GM19372 (cell line): ENCODE results near the gene NR3C2.
"Not testable (repeated sequence)": the region's sequence is repeated elsewhere in the genome, so short reads cannot be mapped to it uniquely, and the experiment has no call there.

Experiments
- ATAC-seq: cut with Tn5 transposase; IDR thresholded peaks from one replicate; pipeline ENCODE4 v1.9.1; 2021; ENCODE audit warnings: mild to moderate bottlenecking, low read depth, moderate library complexity; ENCODE audit not compliant: unreplicated experiment

NR3C2 gene

GRCh38 chr4:148323316-148323715 is 118.9 kb downstream of the NR3C2 start:
- not testable (repeated sequence) for ATAC-seq

DNA sequence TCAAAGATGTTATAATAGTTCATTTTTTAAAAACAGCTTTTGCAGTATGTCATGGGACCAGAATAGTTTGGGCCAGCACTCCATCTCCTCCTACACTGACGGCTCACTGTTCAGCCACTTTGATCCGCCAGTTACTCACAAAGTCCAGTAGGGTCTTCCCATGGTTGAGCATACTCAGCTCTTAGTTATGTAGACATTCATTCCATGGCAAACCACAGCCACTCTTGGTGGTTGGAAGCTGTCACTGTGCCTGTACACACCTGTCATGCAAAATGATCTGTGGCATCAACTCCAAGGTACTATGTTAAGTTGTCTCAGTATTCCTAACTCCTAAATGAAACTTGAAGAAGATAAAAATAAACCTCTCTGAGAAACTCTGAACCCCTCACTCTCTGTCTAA is 127.2 kb downstream of the NR3C2 start:
- no peak for ATAC-seq

DNA sequence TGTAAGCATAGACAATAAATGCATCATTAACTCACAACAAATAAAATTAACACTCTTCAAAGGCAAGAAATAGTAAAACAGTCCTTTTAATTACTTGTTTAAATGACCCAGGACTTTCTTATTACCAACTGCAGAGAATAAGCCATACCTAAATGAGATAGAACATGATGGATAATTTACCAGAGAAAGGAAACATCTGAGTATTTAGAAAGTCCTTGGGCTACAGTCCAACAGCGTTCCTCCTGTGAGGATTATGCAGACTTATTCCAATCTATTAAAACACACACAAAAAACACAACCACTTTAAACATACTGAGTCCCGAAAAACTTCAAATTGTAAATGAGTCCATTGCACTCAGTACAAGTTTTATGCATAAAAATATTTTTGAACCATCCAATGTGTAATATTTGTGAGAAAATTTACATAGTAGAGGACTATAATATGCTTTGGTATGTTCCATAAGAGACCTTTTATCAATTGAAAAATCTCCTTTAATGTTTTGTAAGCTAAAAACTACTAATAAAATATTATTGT is 129.2 kb downstream of the NR3C2 start:
- no peak for ATAC-seq

GRCh38 chr4:148311526-148311925 is 130.7 kb downstream of the NR3C2 start:
- no peak for ATAC-seq

GRCh38 chr4:148310756-148311155 is 131.5 kb downstream of the NR3C2 start:
- ATAC-seq = no peak

- ATAC-seq = no peak
Observed at GRCh38 chr4:148305751-148306150, 136.5 kb downstream of the NR3C2 start.

GRCh38 chr4:148302416-148302815 is 139.8 kb downstream of the NR3C2 start:
- no peak for ATAC-seq

GRCh38 chr4:148300877-148301276 is 141.3 kb downstream of the NR3C2 start:
- ATAC-seq = no peak

GRCh38 chr4:148299337-148299736 is 142.9 kb downstream of the NR3C2 start:
- ATAC-seq = no peak

GRCh38 chr4:148296498-148296897 is 145.7 kb downstream of the NR3C2 start:
- no peak for ATAC-seq

DNA sequence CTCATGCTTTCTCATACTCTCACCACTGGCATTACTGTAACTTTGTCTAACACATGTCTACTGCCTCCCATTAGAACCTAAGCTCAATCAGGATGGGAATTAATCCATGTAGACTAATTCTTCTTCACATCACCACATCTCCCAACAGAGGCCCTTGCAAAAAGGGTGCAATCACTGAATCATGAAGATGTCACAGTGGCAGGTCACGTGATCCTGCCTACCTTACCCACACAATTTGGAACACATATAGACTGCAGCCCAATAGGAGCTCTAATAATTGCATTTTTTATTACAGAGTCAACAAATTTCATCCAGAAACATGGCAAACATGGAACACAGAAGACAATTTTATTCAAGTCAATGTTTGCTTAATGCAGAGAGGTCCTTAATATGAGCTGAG is 146.6 kb downstream of the NR3C2 start:
- no peak for ATAC-seq

DNA sequence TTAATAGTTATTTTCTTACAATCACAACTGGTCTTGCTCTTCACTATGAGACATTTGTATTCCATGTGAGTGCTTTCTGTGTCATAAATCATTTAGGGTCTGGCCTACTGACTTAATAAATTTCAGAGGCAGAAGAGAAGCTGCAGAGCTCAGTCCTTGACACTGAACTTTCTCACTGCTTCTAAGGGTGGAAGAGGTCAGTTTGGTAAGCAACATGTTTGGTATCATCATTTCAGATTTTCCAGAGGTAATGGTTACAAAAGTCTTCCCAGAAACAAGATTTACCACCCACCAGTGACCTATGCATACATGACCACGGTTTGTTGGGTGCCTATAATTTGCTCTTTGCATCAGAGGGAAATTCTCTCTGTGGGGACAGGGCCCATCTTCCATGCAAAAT is 148.6 kb downstream of the NR3C2 start:
- ATAC-seq = no peak

DNA sequence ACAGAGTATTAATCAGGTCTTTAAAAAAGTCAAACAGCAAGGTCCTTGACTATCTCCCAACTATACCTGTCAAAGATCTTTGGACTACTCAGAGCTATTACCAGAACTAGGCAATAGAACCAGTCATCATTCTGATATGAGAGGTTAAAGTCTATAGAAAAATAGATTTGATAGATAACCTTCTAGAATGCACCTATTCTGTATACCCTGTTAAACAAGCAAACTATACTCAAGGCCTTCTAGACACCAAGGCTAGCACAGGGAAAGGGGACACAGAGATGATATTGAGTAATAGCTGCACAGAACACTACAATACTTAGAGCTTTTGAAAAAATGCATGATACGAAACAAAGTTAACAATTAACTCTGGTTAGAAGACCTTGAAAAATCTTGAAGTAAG is 149.5 kb downstream of the NR3C2 start:
- ATAC-seq = no peak

DNA sequence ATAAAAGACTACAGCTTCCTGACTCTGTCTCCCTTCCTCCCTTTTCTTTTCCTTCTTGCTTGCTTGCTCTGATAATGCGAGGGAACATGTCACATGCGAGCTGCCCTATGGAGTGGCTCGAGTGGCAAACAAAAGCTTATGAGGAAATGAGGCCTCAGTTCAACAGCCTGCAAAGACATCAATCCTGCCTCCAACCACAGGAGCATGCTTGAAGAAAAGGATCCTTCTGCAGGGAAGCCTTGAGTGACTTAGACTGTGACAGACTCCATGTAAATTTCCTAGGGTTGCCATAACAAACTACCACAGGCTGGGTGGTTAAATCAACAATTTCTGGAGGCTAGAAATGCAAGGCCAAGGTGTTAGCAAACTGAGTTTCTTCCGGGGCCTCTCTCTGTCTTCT is 152.5 kb downstream of the NR3C2 start:
- no peak for ATAC-seq

- ATAC-seq = no peak
Observed at GRCh38 chr4:148288448-148288847, 153.8 kb downstream of the NR3C2 start.

- no peak for ATAC-seq
Observed at GRCh38 chr4:148287111-148287510, 155.1 kb downstream of the NR3C2 start.

DNA sequence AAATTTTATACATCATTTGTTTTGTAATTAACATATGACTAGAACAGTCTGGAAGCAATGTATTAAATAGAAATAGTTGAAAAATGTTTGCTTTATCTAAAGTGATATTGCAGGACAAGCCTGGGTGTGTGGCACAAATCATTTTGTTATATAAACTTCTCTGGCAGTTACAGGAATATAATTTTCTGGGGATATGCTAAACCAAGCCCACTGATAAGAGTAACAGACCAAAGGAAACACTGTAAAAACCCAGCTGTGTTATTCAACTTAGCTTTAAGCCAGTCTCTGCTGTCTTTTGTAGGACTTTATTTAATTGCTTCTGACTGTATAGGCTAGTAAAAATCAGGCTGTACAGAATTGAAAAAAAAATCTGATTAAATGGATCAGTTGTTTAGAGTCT is 156.2 kb downstream of the NR3C2 start:
- no peak for ATAC-seq

- no peak for ATAC-seq
Observed at GRCh38 chr4:148283665-148284064, 158.5 kb downstream of the NR3C2 start.

- no peak for ATAC-seq
Observed at GRCh38 chr4:148278310-148278709, 163.9 kb downstream of the NR3C2 start.

- no peak for ATAC-seq
Observed at GRCh38 chr4:148275266-148275665, 166.9 kb downstream of the NR3C2 start.

DNA sequence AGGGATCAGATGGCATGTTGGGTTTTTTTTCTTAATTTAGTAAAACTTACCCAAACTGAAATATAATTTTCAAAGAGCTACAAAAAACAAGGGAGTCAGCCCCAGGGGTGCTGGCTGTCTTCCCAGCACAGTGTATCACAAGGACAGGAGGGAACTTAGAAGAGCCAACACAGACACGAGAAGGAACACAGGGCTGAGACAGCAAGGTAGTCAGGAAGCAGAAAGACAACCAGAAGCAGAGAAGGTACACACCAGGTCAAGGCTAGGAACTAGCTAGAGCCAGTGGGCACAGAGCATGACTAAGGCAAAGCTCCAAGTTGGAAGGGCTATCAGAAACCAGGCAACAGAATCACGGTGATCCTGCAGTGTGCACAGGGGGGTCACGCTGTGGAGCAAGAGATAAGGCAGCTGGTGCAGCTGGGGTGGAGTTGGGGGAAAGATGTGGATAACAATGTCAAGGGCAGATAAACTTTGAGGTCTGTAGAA is 168.7 kb downstream of the NR3C2 start:
- ATAC-seq = no peak

DNA sequence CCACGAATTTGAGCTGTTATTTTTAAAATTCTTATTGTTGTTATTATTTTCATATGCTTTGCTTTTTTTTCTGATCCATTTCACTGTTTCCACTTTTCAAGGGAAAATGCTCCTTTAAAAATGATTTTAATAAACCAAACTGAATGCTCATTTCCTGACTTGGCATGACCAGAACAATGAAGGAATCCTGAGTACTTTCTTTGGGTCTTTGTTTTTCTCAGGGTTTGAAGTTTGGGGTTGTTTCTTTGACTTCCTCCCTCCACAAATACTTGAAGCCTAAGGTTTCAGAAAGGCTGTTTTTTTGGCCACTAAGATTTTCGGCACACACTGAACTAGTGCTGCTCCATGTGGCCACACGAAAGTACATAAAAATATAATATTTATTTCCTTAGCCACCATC is 171.0 kb downstream of the NR3C2 start:
- ATAC-seq = no peak

DNA sequence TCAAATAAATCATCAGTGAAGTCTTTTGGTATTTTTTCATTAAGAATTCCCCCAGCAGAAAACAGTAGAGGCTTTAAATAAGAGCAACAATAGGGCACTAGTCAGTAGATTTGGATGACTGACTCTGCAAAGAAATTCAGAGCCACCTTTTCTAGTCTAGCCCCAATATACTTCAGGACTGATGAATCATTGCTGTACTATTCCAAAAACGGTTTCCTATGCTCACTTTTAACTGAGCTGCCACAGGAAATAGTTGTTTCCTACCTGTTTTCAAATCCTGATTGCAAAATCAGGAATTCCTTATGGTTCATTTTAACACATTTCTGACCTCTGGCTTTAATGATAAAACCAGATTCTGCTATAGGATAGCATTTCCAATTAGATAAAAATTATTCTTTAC is 171.6 kb downstream of the NR3C2 start:
- ATAC-seq = no peak
